HL-60/S4 (cell line): Measurements from ENCODE around the gene LRP1B.

ENCODE experiments used
- in situ Hi-C: fragments of 300-500 bp; cut with MboI; formaldehyde crosslinking; loops from 2 replicates; pipeline ENCODE4 v1.14.3; 2022; ENCODE audit warnings: low sequenced_read_pairs

The LRP1B gene

GRCh38 chr2:141959941-141960340 lies 170.9 kb downstream of the LRP1B start:
- in situ Hi-C loops = no loop called here

DNA sequence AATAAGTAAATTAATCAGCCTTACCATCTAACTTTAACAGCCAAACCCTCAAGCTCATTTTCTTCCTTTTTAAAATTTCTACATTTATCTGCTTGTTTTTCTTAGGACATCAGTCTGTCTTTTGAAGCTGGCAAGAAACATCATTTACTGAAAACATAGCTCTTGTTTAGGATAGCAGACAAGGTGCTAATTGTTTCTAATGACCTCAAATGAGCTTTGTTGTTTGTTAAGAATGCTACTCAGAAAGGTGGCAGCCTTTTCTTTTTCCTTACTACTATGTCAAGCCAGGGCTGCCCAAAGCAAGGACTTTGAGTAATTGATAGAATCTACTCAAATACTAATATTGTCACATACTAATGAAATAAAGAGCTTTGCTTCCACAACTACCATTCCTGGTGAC lies 171.8 kb downstream of the LRP1B start:
- in situ Hi-C loops = no loop called here

DNA sequence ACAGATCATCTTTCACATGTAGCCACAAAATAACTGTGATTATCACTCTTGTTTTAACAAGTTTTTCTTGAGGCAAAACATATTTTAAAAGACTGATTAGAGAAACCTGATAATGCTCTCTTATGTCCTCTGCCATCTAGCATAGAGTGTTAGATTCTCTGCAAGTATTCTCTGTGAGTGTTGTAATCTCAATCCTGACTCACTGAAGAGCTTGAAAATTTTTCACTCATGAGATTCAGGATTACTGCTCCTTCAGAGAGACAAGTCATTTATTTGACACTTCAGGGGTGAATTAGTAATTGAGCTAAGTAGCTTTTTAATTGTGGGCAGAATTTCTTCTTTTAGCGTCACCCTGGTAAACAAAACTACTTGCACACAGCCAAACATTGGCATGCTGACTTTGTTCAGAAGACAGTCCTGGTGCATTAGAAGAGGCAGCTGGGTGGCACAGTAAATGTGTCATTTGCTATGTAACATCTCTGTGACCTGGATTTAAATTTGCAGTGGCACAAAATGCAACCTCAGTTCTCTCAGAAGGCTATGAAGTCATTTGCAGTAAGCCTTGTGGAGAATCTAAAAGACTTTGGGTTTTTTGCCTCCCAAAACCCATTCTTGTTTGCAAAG lies 172.9 kb downstream of the LRP1B start:
- in situ Hi-C loops = no loop called here

DNA sequence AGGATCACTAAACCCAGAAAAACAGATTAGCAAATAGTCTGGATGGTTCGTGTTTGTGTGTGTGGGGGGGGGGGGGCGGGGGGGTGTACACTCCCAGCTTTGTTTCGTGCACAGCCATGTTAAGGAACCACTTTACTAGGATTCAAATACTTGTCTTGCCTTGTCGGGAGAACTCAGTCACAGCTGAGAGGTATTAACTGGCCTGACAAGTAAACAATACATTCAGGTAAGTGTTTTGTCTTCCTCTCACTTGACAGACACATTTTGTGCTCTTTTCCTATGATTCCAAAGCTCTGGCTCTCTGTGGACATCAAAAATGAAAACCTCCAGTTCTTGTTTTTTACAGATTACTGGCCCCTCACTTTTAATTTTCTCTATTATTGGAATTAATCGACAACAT lies 173.5 kb downstream of the LRP1B start:
- in situ Hi-C loops = no loop called here

DNA sequence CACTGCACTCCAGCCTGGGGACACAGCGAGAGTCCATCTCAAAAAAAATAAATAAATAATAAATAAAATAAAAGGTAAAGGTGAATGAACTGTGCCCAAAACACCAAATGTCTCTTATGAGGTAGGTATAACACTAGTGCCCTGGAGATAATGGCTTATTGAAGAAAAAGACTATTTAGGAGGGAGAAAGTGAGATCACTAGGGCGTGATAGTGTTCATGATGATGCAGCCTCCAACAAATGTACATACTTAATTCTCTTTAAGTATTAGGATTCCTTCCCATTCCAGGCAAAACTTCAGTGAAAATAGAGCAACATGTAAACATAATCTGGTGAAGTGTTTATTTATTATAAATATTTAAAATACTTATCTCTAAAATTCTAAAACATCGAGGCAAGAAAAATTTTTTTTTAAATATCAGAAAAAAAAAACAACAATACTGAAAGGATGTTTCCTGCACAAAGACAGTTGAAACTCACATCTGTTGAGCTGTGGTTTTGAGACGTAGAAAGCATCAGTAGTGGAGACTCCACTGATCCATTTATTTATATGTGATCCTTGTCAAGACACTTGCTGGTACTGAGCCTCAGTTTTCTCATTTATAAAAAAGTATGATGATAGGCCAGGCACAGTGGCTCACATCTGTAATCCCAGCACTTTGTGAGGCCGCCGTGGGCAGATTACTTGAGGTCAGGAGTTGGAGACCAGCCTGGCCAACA lies 183.3 kb downstream of the LRP1B start:
- in situ Hi-C loops = no loop called here

DNA sequence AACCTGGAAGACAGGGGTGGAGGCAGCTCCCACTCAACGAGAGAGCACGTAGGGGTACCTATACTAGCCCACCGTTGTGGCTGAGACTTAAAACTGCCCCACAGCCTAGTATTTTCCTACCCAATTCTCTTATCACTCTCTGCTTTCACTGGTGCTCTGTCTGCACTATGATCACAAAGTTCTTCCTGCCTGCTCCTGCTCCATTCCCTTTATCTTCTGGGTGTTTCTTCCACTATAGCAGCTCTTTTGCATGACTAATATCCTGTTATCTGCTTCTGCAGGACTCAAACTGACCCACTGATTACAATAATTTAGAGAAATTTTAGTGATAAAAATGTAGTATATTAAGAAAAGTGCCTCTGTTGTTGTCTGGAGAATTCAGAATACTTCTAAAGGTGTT lies 184.8 kb downstream of the LRP1B start:
- in situ Hi-C loops = no loop called here

DNA sequence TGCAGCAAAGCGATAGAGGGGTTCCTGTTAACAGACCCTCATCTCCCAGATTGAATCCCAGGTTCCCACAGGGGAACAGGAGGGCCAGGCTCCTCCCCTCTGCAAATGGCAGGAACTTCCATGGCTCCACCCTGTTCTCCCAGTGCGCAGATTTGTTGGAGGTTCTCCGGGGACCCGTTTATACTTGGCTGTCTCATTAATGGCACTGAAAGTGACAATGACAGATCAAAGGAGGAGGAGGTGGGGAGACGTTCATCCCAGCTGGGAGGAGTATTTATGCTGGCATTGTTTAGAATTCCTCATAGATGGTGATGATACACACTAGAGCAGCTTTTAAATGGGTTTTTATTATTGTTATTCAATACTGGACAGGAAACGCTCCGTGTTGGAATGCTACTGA lies 186.9 kb downstream of the LRP1B start:
- in situ Hi-C loops = no loop called here

GRCh38 chr2:141942006-141942789 lies 188.6 kb downstream of the LRP1B start:
- in situ Hi-C loops = no loop called here

GRCh38 chr2:141941210-141941714 lies 189.6 kb downstream of the LRP1B start:
- in situ Hi-C loops = no loop called here

GRCh38 chr2:141940709-141941108 lies 190.1 kb downstream of the LRP1B start:
- in situ Hi-C loops = no loop called here

GRCh38 chr2:141933226-141933625 lies 197.6 kb downstream of the LRP1B start:
- in situ Hi-C loops = no loop called here

- in situ Hi-C loops = no loop called here
These were observed 198.6 kb downstream of the LRP1B start for GRCh38 chr2:141932261-141932660.

GRCh38 chr2:141931797-141932196 lies 199.0 kb downstream of the LRP1B start:
- in situ Hi-C loops = no loop called here

DNA sequence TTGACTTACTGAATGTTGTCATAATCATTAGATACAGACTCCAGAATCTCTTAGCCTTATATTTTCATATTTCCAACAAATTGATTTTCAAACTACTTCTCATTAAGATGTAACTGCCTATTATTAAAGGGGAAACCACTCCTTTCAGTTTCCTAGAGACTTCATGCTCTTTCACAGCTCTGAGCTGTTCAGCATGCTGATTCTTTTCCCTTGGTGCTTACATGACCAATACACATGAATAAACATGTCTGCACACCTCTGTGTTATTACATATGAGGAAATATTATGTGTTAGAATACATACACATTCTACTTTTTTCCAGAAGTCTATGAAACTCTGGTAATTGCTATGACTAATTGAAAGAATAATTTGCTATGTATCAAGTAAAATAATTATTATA lies 200.0 kb downstream of the LRP1B start:
- in situ Hi-C loops = no loop called here

- in situ Hi-C loops = no loop called here
These were observed 201.2 kb downstream of the LRP1B start for GRCh38 chr2:141929331-141930252.

DNA sequence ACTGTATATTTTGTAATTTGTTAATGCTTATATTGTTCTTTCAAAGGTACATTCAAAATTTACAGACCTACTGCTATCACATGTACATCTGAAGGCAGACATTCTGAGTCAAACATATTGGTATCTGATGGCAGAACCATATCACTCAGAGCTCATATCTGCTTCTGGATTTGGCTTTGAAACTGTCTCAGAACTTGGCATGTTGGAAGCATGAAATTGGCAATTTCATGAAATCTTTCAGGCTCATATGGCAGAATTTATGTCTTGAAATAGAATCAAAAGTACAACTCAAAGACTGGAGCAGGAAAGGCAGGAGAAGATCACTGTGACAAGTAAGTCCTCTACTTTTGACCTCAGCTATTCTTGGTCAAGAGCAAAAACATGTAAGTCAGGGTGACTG lies 202.3 kb downstream of the LRP1B start:
- in situ Hi-C loops = no loop called here

GRCh38 chr2:141927536-141927935 lies 203.3 kb downstream of the LRP1B start:
- in situ Hi-C loops = no loop called here

- in situ Hi-C loops = no loop called here
These were observed 205.3 kb downstream of the LRP1B start for GRCh38 chr2:141925511-141925910.

GRCh38 chr2:141923657-141924056 lies 207.2 kb downstream of the LRP1B start:
- in situ Hi-C loops = no loop called here

- in situ Hi-C loops = no loop called here
These were observed 219.2 kb downstream of the LRP1B start for GRCh38 chr2:141911485-141912066.
